Cardiac septum (tissue), 1 donor: ENCODE results near the gene THOP1. TPM values are rescaled to one million over a fixed set of nuclear protein-coding genes. Genes with fewer than 3 reads are reported as not detected.
"Not testable (repeated sequence)": the region's sequence is repeated elsewhere in the genome, so short reads cannot be mapped to it uniquely, and the experiment has no call there.

ENCODE experiments used
- DNase-seq: peaks from one replicate; pipeline ENCODE4 v3.0.0-alpha.2; 2020; ENCODE audit warnings: low spot score
- intact Hi-C: fragments of 100-400 bp; cut with DNase I; formaldehyde crosslinking; loops from one replicate; pipeline ENCODE4 v1.14.0; 2022
- total RNA-seq: library from RNA; stranded (reverse); fragmentation: NEBNext Ultra II Directional; extraction: Animal tissue kit (Norgen Biotek cat#: 25700); gene quantifications from one replicate; pipeline ENCODE4 v1.2.1, GENCODE V29; 2021
- donor health status: DM: no; HTN: no; CAD: no.

Gene THOP1
- total RNA-seq, 1 donor from 2014 or later = 34.6 TPM

DNA sequence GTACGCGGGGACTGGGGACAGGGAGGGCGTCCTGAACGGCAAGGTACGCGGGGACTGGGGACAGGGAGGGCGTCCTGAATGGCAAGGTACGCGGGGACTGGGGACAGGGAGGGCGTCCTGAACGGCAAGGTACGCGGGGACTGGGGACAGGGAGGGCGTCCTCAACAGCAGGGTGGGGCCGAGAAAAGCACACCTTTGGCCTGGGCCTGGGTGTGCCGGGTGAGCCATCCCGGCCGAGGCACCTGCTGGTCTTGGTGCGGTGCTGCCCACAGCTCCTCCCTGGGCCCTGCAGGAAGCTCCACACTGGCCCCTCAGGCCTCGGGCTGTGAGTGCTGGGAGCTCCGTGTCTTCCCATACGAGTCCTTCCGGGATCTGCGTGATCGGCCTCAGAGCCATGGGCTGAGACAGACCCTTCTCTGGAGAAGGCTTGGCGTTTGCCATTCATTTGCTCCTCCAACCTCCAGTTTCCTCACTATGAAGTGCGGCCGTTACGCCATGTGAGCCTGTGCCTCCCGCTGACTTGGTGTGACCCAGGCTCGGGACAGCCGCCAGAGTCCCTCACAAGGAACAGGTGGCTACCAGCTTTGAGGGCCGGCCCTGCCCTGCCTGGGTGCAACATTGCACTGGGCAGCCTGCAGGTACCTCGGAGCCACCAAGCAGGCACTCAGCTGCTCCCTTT is 26.6 kb downstream of the THOP1 start:
- intact Hi-C loops = no loop called here
- no peak for DNase-seq

DNA sequence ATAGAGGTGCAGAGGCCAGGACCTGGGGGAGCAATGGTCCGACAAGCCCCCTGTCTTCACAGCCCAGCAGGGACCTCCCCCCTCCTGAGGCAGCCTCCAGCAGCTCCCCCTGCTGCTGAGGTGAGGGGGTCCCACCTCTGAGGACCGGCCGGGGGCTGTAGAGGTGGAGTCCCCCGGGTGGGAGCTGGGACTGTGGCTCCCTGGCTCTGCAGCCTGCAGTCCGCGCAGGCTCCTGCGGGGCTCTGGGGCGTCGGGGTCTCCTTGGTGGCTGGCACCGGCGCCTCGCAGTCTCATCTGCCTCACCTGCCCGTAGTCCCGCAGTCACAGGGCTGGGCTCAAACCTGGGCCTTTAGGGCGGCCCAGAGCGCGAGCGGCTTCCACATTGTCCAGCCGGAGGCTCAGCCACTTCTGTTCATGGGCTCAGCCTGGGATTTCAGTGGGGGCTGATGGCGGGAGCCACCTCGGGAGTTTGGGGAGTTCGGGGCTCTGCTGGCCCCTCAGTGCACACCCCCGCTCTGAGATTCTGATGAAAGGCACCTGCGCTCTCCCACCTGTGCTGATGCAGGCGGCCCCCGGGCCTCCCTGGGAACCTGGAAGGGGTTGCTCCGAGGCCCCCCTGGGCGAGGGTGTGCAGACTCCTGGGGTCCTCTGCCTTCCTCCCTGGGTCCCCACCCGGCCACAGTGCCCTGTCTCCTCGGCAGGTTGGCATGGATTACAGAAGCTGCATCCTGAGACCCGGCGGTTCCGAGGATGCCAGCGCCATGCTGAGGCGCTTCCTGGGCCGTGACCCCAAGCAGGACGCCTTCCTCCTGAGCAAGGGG is 27.3 kb downstream of the THOP1 start:
- no peak for DNase-seq
- intact Hi-C loops = no loop called here

DNA sequence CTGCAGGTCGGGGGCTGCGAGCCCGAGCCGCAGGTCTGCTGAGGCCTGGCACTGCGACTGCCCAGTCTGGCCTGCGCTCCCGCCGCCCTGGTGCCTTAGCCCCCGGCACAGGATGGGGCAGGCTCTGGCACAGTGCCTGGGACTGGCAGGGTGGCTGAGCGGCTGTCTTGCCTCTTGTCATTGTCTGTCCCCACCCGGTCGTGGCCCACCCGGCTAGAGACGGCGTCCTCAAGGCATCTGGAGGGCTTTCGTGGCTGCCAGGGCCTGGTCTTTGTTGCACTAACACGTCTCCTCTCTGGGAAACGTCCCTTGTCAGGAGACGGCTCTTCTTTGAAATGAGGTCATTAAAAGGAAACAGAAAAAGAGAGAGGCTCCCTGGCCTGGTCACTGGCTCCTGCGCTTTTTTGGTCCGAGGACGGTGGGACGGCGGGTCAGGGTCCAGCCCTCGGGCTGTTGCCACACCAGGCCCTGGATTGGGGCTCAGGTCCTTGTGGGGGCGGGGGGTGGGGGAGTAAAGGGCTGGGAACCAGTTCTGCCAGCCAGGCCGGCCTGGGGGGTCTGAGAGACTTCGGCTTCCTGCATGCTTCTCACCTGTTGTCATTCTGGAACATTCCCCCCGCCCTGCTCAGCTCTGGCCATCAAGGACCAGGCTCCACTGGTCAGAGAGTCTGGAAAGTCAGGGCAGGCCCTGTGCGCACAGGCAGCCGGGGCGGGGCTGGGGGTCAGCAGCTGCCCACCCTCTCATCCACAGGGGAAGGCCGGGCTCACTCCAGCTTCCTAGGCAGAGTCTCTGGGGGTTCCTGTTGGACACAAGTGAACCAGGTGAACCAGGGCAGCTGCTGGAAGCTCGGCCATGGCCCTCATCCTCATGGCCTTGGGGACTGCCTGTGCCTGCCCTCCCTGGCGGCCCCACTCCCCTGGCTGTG is 28.2 kb downstream of the THOP1 start:
- DNase-seq = no peak
- intact Hi-C loops = no loop called here

DNA sequence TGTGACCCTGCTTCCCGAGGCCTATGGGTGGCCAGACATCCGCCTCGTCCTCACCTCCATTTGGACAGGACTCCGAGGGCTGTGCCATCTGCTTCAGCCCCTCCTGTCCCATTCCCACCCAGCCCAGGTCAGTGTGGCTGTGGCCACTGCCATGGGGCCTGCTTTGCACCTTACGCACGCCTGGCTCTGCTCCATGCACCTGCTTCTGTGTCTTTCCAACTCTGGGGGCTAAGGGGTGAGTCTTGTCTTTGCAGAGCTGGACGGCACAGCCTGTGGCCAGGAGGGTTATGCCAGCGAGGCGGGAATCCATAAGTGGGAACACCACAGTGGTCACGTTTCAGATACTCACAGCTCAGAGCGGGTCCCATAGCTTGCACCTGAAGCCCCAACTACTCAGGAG is 29.1 kb downstream of the THOP1 start:
- DNase-seq = no peak
- intact Hi-C loops = no loop called here

DNA sequence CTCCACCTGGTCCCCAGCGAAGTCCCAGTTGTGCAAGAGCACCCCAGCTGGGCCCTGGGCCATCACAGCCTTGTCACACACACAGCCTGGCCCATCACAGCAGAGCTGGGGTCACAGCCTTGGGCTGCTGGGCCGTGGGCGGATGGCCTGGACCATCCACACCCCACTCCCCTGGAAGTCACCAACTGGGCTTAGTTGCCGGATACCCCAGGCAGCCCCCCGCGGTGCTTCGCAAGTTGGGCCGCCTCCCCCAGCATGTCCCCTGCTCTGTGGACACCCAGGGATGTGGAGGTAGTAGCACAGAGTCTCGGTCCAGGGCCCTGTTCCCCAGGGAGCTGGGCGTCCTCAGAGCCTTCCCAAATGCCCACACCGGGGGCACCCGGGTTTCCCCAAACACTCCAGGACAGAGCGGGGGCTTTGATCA is 29.9 kb downstream of the THOP1 start:
- intact Hi-C loops = no loop called here
- no peak for DNase-seq

DNA sequence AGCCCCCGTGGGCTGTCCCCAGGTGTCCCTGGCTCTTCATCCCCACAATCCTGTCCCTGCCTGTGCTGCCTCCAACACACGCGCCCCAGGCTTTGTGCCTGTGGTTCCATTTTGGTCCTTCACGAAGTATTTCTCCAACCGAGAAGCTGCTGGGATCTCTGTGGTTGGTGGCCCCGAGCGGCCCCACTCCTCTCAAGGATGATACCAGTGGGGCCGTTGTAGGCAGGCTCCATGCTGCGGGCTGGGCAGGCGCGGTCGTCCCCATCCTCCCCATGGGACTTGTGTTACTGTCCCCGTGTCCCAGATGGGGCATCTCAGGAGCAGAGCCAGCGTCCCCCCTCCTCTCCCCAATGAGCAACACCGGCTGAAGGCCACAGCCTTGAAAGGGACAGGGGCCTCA is 30.6 kb downstream of the THOP1 start:
- intact Hi-C loops = no loop called here
- no peak for DNase-seq

DNA sequence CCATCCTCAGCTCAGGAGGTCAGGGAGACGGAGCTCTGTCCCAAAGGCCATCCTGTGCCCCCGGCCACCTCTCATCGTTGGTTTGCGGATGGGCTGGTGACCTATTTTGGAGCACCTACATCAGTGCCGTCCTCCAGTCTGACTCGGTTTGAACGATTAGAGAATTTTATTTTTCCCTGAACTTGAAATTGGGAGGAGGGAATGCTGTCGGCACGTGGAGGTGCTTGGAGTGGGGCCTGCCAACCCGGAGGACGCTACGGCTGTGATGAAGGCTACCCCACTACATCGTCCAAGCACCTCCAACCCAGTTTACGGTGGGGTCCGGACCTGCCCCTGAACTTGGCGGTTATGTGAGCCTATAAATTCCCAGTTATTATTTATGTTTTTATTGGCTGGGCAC is 31.3 kb downstream of the THOP1 start:
- intact Hi-C loops = no loop called here
- DNase-seq = no peak

DNA sequence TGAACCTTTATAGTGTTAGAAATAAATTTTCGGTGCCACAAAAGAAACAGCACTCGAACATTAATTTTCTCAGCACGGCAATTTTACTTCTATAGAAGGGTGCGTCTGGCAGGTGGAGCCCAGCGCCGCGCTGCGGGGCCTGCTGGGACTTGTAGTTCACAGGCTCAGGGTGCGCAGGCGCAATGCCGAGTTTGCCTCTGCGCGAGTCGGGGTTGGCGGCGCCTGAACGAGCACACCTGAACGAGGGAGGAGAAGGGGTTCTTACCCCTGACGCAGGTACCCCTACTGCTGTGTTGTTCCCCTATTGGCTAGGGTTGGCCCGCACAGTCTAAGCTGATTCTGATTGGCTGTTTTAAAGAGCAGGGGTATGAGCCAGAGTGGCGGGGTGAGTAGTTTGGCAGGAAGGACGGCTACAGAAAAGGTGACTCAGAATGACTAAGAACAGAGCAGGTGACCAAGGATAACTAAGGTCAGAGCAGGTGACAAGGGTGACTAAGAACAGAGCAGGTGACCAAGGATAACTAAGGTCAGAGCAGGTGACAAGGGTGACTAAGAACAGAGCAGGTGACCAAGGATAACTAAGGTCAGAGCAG is 32.0 kb downstream of the THOP1 start:
- intact Hi-C loops = not testable (repeated sequence)

DNA sequence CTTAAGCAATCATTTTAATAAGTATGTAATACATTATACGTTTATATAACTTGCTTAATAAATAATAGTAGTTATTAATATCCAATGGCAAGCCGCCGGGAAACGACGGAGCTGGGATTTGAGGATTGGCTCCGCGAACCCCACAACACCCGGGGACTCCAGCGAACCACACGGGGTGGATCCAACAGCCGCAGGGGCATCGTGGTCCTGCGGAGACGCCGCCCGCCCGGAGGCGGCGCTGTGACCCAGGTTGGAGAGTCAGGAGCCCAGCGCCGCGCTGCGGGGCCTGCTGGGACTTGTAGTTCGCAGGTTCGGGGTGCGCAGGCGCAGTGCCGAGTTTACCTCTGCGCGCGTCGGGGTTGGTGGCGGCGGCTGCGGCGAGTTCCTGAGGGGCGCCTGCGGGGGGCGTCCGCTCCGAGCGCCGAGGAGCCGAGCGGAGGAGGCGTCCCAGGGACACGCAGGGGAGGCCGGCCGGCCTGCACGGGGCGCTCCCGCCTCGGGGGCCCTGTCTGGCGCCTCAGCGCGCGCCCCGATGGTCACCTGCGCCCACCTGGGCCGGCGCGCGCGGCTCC is 34.3 kb downstream of the THOP1 start, which contains the start of gene ZNF554:
ZNF554 (plus strand) TSS at position 329 of the 572 bp plus-strand sequence; CDS start at position 533, 204 bp downstream.
- peak; percentile 98 for DNase-seq
- intact Hi-C loops = no loop called here

More for the DNA sequence above, 32.0 kb downstream of the THOP1 start:
- not testable (repeated sequence) for DNase-seq

DNA sequence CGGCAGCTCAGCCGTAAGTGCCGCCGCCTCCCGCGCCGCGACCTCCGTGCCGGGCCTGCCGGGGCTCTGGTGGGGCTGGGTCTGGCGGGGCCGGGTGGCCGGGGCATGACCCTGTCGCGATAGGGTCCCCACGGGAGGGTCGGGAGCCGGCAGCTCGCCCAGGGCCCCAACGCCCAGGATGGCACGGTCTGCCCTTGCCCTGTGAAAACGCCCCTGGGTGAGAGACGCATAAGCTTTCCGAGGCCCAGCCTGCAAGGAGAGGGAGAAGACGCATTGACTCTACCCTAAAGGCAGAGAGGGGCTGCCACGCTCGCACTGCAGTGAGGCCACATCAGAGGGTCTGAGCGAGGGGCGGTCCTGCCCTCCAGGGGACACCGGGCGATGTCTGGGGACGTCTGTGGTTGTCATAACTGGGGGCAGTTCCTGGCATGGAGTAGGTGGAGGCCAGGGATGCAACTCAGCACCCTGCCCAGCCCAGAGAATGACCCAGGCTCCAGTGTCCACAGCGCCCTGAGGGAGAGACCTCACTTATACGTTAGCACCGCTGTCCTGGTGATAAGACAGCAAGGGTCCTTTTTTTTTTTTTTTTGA is 34.9 kb downstream of the THOP1 start:
- intact Hi-C loops = no loop called here
- DNase-seq = no peak

DNA sequence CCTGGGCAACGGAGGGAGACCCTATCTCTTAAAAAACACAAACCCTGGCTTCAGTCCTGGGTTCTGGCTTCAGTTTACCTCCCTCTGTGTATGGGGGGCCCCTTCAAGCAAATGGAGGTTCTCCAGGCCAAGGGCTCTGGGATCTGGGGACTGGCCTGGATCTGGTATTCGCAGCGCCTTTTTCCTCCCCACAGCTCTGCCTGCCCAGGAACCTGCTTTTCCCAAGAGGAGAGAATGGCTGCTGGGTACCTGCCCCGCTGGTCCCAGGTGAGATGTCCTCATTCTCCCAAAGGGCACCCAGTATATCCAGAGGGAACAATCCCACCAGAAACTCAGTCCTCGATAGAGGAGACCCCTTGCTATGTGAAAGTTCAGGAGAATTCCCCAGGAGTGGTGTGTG is 37.5 kb downstream of the THOP1 start:
- intact Hi-C loops = no loop called here
- DNase-seq = no peak

DNA sequence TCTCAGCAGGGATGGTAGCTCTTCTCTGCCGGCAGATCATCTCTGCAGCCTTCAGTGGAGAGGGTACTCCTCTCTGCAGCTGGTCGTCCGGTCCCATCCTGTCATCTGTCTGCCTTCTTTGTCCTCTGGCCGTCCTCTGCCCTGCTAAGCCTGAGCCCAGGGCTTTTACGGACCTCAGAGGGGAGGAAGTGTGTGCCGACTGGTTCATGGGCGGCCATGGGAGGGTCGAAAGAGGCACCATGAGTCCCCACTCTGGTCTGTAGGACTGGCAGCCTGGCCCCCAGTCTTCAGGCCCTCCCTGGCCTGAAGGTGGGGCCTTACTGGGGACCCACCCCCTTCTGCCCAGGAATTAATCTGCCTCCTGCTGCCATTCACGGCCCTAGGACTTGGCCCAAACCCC is 38.3 kb downstream of the THOP1 start:
- DNase-seq = no peak
- intact Hi-C loops = no loop called here

DNA sequence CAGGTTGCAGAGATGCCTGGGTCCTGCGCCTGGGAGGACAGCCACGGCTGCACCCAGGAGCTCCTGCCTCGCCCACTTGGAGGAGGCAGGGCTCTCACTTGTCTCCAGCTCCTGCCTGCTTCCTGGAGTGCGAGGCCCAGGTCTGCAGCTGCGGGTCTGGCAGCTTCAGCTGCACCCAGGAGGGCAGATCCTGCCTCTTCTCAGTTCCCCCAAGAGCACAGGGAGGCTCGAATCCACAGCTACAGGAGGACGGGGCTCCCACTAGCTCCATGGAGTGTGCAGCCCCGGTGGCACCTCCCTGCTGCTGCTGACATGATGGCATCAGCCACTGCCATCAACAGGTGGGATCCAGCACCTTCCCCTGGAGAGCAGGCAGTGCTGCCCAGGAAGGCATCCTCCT is 38.8 kb downstream of the THOP1 start:
- intact Hi-C loops = no loop called here
- DNase-seq = no peak

DNA sequence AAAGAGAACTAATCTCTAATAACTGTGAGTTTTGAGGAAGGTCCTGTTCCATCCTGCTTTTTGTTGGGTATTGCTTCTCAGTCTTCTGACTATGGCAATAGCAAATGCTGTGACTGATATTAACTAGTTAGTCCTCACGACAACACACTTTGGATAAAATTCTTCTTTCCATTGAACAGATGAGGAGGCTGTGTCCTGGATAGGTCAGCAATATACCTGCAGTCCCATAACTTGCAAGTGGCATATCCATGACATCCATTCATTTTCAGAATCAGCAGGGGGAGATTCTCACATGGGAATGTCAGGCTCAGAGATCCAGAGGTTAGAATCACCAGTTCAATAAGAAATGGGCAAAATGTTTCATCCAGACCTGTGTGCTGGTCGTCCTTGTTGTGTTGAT is 41.7 kb downstream of the THOP1 start:
- intact Hi-C loops = no loop called here
- DNase-seq = no peak

DNA sequence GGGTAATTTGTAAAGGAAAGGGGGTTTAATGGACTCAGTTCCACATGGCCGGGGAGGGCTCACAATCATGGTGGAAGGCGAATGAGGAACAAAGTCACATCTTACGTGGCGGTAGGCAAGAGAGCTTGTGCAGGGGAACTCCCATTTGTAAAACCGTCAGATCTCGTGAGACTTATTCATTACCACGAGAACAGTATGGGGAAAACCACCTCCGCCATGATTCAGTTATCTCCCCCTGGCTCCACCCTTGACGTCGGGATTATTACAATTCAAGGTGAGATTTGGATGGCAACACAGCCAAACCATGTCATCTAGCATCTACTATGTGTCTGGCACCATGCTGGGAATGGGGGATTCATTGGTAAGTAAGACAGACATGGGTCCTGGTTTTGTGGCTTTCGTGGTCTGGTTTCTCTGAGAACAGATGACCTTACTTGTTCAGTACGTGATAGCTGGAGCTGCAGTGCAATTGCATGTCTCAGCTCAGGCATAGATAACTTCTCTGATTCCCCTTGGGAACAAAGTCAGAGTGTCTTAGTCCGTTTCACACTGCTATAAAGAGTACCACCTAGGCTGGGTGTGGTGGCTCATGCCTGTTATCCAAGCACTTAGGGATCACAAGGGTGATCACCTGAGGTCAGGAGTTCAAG is 42.7 kb downstream of the THOP1 start:
- intact Hi-C loops = no loop called here
- no peak for DNase-seq

DNA sequence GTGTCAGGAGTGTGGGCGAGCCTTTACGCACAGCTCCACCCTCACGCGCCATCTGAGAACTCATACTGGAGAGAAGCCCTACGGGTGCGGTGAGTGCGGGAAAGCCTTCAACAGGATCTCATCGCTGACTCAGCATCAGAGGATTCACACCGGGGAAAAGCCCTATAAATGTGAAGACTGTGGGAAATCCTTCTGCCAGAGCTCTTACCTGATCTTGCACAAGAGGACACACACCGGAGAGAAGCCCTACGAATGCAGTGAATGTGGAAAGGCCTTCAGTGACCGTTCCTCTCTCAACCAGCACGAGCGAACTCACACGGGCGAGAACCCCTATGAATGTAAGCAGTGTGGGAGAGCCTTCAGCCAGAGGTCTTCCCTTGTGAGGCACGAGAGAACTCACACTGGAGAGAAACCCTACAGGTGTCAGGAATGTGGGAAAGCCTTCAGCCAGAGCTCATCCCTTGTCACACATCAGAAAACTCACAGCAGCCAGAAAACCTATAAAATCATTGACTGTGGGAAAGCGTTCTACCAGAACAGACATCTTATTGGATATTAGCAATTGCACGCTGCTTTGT is 49.1 kb downstream of the THOP1 start:
- intact Hi-C loops = no loop called here
- DNase-seq = no peak

DNA sequence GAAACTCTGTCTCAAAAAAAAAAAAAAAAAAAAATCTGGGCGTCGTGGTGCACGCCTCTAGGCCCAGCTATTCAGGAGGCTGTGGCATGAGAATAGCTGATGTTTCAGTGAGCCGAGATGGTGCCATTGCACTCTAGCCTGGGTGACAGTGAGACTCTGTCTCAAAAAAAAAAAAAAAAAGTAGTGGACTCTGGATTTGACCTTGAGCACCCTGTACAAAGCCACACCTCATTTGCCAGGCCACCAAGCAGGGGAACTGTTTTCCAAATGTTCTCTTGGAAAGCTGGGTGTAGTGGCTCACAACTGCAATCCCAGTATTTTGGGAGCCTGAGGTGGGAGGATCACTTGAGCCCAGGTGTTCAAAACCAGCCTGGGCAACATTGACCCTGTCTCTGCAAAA is 52.1 kb downstream of the THOP1 start:
- DNase-seq = no peak
- intact Hi-C loops = no loop called here
